ENCODE measurements around the gene SAA4. TPM values are rescaled to one million over a fixed set of nuclear protein-coding genes. Genes with fewer than 3 reads are reported as not detected.

Gene SAA4
- total RNA-seq (2022; extraction: Qiagen RNA extraction): not detected in 5 replicates

DNA sequence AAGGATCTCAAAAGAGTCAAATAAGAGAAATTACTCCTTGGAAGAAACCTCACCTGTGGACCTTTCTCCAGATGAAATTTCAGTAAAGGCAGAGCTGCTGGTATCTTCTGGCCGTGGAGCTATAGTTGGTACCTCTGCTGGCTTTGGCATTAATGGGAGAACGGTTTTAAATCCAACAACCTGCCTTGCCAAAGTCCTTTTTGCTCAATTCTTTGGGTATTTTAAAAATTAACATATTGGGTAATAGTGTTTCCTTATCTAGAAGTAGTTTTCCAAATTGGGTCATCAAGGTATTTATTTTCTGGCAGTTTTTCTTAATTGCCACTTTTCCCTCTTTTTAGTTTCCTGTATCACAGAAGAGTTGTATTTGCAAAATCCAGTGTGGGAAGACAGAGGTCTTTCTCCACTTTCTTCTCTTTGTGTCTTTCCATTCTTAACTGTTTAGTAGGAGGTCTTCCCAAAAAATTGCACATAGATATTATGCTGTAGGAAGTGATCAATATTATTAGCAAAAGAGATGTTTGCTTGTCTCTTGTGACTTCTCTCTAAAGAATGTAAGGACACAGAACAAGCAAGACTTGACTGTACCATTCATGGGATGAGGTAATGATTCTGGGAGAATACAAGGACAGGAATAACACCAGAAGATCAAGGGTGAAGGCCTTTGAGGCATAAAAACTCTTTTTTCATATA is at the start of gene SAA4:
TSS of gene SAA4 (minus strand) at position 139 of the 693 bp plus-strand sequence. CDS start 876 bp downstream, outside the sequence.

DNA sequence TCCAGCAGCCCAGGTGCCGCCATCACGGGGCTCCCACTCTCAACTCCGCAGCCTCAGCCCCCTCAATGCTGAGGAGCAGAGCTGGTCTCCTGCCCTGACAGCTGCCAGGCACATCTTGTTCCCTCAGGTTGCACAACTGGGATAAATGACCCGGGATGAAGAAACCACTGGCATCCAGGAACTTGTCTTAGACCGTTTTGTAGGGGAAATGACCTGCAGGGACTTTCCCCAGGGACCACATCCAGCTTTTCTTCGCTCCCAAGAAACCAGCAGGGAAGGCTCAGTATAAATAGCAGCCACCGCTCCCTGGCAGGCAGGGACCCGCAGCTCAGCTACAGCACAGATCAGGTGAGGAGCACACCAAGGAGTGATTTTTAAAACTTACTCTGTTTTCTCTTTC is 29.3 kb upstream of the SAA4 start, which contains the start of gene SAA1:
TSS of gene SAA1 (plus strand) at position 316 of the 400 bp plus-strand sequence. CDS start 624 bp downstream, outside the sequence.

GRCh38 chr11:18248561-18248960 is 12.0 kb upstream of the SAA4 start, which contains the start of gene SAA2:
Gene SAA2 (minus strand): TSS chr11:18248668. CDS start chr11:18248011, 657 bp downstream.

Other genes with a start within 250 kb of the SAA4 start
- gene SERGEF, start 223.8 kb downstream of the SAA4 start, total RNA-seq (2022; extraction: Qiagen RNA extraction): 14.3 to 17.7 TPM (median 15.9 TPM) in 5 replicates
- 0.02 to 0.12 TPM (median 0.06 TPM) in 5 replicates for gene TPH1, start 190.5 kb downstream of the SAA4 start, total RNA-seq (2022; extraction: Qiagen RNA extraction)
- 36.1 to 41.7 TPM (median 39.4 TPM) in 5 replicates for gene SAAL1, start 130.7 kb downstream of the SAA4 start, total RNA-seq (2022; extraction: Qiagen RNA extraction)
- 0.14 TPM in 1 of 5 replicates, not detected in the others for gene MRGPRX3, start 104.2 kb downstream of the SAA4 start, total RNA-seq (2022; extraction: Qiagen RNA extraction)
- not detected in 5 replicates for gene MRGPRX4, start 64.0 kb downstream of the SAA4 start, total RNA-seq (2022; extraction: Qiagen RNA extraction)
- 0.13 to 0.31 TPM (median 0.22 TPM) in 3 of 5 replicates, not detected in the others for gene SAA2, start 11.9 kb upstream of the SAA4 start, total RNA-seq (2022; extraction: Qiagen RNA extraction)
- 3.0 to 4.5 TPM (median 3.5 TPM) in 5 replicates for gene SAA1, start 29.5 kb upstream of the SAA4 start, total RNA-seq (2022; extraction: Qiagen RNA extraction)
- 14.9 to 16.9 TPM (median 16.1 TPM) in 5 replicates for gene HPS5, start 85.3 kb upstream of the SAA4 start, total RNA-seq (2022; extraction: Qiagen RNA extraction)
- gene GTF2H1, start 85.8 kb upstream of the SAA4 start, total RNA-seq (2022; extraction: Qiagen RNA extraction): 35.7 to 38.8 TPM (median 36.8 TPM) in 5 replicates
- gene LDHA, start 157.8 kb upstream of the SAA4 start, total RNA-seq (2022; extraction: Qiagen RNA extraction): 3,528 to 4,351 TPM (median 4,297 TPM) in 5 replicates
- gene LDHC, start 175.5 kb upstream of the SAA4 start, total RNA-seq (2022; extraction: Qiagen RNA extraction): 0.10 to 0.23 TPM (median 0.14 TPM) in 4 of 5 replicates, not detected in the other
- gene LDHAL6A, start 219.1 kb upstream of the SAA4 start, total RNA-seq (2022; extraction: Qiagen RNA extraction): not detected in 5 replicates

Data from A549 treated with dexamethasone at 1 μM for 4 hours (cell line).